KMS-11 (cell line): ENCODE results near the gene XPC.

ENCODE experiments used
- H2AFZ ChIP-seq: fragments of 200-600 bp; sonication (generic); 2 replicates; pipeline ENCODE4 v1.6.1; 2016; ENCODE audit warnings: antibody characterized with exemption, mixed run types, low read depth
- H3K27ac ChIP-seq: fragments of 200-600 bp; sonication (generic); 2 replicates; pipeline ENCODE4 v1.6.1; 2016; ENCODE audit warnings: mild to moderate bottlenecking, mixed run types
- H3K27me3 ChIP-seq: fragments of 200-600 bp; sonication (generic); 2 replicates; pipeline ENCODE4 v1.6.1; 2017; ENCODE audit warnings: mild to moderate bottlenecking, low read depth, mixed run types, moderate library complexity; ENCODE audit not compliant: insufficient read depth
- H3K36me3 ChIP-seq: fragments of 200-600 bp; sonication (generic); 2 replicates; pipeline ENCODE4 v1.6.1; 2017; ENCODE audit warnings: mild to moderate bottlenecking, mixed run types; ENCODE audit not compliant: insufficient read depth
- H3K4me1 ChIP-seq: fragments of 200-600 bp; sonication (generic); 2 replicates; pipeline ENCODE4 v1.6.1; 2016; ENCODE audit warnings: mild to moderate bottlenecking, low read depth, mixed run types; ENCODE audit not compliant: poor library complexity, severe bottlenecking
- H3K4me2 ChIP-seq: fragments of 200-600 bp; sonication (generic); 2 replicates; pipeline ENCODE4 v1.7.0; 2016; ENCODE audit warnings: mild to moderate bottlenecking, mixed run types
- H3K4me3 ChIP-seq: fragments of 200-600 bp; sonication (generic); IDR thresholded peaks from 2 replicates; pipeline ENCODE4 v1.6.1; 2017; ENCODE audit warnings: low read depth, low read length, mixed read lengths; ENCODE audit not compliant: insufficient read depth
- H3K79me2 ChIP-seq: fragments of 200-600 bp; sonication (generic); 2 replicates; pipeline ENCODE4 v1.6.1; 2016; ENCODE audit warnings: low read depth, mixed run types; ENCODE audit not compliant: insufficient read depth
- H3K9ac ChIP-seq: fragments of 200-600 bp; sonication (generic); 2 replicates; pipeline ENCODE4 v1.6.1; 2016; ENCODE audit warnings: mild to moderate bottlenecking, mixed run types
- H4K20me1 ChIP-seq: fragments of 200-600 bp; sonication (generic); 2 replicates; pipeline ENCODE4 v1.6.1; 2016; ENCODE audit warnings: mild to moderate bottlenecking, mixed run types; ENCODE audit not compliant: insufficient read depth
- CTCF ChIP-seq: fragments of 200-600 bp; sonication (generic); conservative IDR thresholded peaks from 2 replicates; pipeline ENCODE4 v1.6.1; 2017; ENCODE audit warnings: low read depth, mild to moderate bottlenecking, antibody characterized with exemption, low read length, moderate library complexity, mixed read lengths

XPC gene

GRCh38 chr3:14097616-14098391 is 80.6 kb downstream of the XPC start:
- Histone ChIP-seq H3K4me3 (no peak overlapping the region), H3K27me3 (no peaks in the 10 kb centered on the region), H3K4me1 (no peaks in the 10 kb centered on the region), H3K36me3 (no peaks in the 10 kb centered on the region), H2AFZ (no peak overlapping the region), H3K9ac (no peak overlapping the region), H3K79me2 (no peaks in the 10 kb centered on the region), H3K27ac (no peak overlapping the region), H3K4me2 (no peak overlapping the region), H4K20me1 (no peaks in the 10 kb centered on the region)
- no peak for TF ChIP-seq CTCF

- H3K27ac ChIP-seq: no peak overlapping the region
- H2AFZ ChIP-seq: no peak overlapping the region
- H3K79me2 ChIP-seq: no peaks in the 10 kb centered on the region
- no peaks in the 10 kb centered on the region for H3K27me3 ChIP-seq
- no peaks in the 10 kb centered on the region for H3K4me1 ChIP-seq
- TF ChIP-seq CTCF: no peak
- H3K4me2 ChIP-seq: no peak overlapping the region
- H3K36me3 ChIP-seq: no peaks in the 10 kb centered on the region
- H4K20me1 ChIP-seq: no peaks in the 10 kb centered on the region
- no peak overlapping the region for H3K9ac ChIP-seq
- no peak overlapping the region for H3K4me3 ChIP-seq
Observed at GRCh38 chr3:14096742-14097141, 81.7 kb downstream of the XPC start.
